ENCODE data around the gene SCYL3. TPM values are rescaled to one million over a fixed set of nuclear protein-coding genes. Genes with fewer than 3 reads are reported as not detected.

SCYL3 gene
- total and polyA plus RNA-seq, 2 of the 13 experiments (the other 11 are each of a cell fraction or from before 2014, with no cell fraction given) = 3.3 to 4.9 TPM

- intact Hi-C loops (cut with micrococcal nuclease; ENCODE audit: unreplicated experiment) = no loop called here
- Histone ChIP-seq H3K4me1 (ENCODE audit: insufficient read depth, low read length) (peaks cover 12% of the 10 kb centered on the region), H3K27me3 (ENCODE audit: control insufficient read depth in 1 of 2, insufficient read depth in 2 of 2, low read length in 2 of 2) (no peaks in the 10 kb centered on the region), H4K20me1 (ENCODE audit: insufficient read depth, low read length) (no peaks in the 10 kb centered on the region), H2AFZ (ENCODE audit: low read length) (no peak overlapping the region), H3K9me3 (ENCODE audit: low read length) (no peaks in the 10 kb centered on the region), H3K27ac (ENCODE audit: extremely low read length, insufficient read depth, low read length) (no peak overlapping the region), H3K36me3 (replicated peaks in 1 of 2; ENCODE audit: control insufficient read depth in 1 of 2, insufficient read depth in 2 of 2, low read length in 2 of 2) (peaks cover 6 to 23% of the 10 kb centered on the region in 2 experiments; a peak in 4 of 5 replicates), H3K79me2 (ENCODE audit: insufficient read depth, low read length) (no peaks in the 10 kb centered on the region), H3K9ac (ENCODE audit: insufficient read depth, low read depth, low read length) (no peak overlapping the region), H3K4me2 (ENCODE audit: low read depth, low read length) (no peak overlapping the region), H3K4me3 (replicated peaks in 1 of 3; ENCODE audit: insufficient read depth in 1 of 3, low read depth in 2 of 3, low read length in 3 of 3) (no peak overlapping the region)
- WGBS (ENCODE audit: low lambda C conversion rate) = 95% methylated on average over 4 of the region's 4 CpGs
- CTCF ChIA-PET (ENCODE audit: low intra/inter-chr PET ratio, low total read pairs) = no interaction called here
- no peak for DNase-seq (ENCODE audit: low spot score)
- in situ Hi-C loops (cut with HindIII; ENCODE audit: extremely low pct_ligation_motif_present, low pct_unique_long_range_greater_than_20kb) = no loop called here
- POLR2A ChIA-PET = no interaction called here
- FAIRE-seq = no peak
- no TSS peak for BruUV-seq (replicated peaks)
- ATAC-seq = no peak
- TF ChIP-seq PHF21A (CRISPR knock-in tag; IDR thresholded peaks at IDR 0.05) (no peak), ZNF83 (CRISPR knock-in tag; IDR thresholded peaks at IDR 0.05; ENCODE audit: borderline replicate concordance) (no peak), CBX2 (IDR thresholded peaks at IDR 0.05; ENCODE audit: low read depth, low read length) (no peak), CBX2 (CRISPR knock-in tag; IDR thresholded peaks at IDR 0.05; ENCODE audit: low read depth) (no peak), NCOA1 (CRISPR knock-in tag; IDR thresholded peaks at IDR 0.05) (no peak), ZNF878 (CRISPR knock-in tag; IDR thresholded peaks at IDR 0.05) (no peak), POLR2G (IDR thresholded peaks at IDR 0.05; ENCODE audit: low read depth, low read length) (no peak), ZNF142 (CRISPR knock-in tag; IDR thresholded peaks at IDR 0.05) (no peak), MED13 (CRISPR knock-in tag; IDR thresholded peaks at IDR 0.05) (no peak), BATF2 (CRISPR knock-in tag; IDR thresholded peaks at IDR 0.05) (no peak), GPN1 (CRISPR knock-in tag; IDR thresholded peaks at IDR 0.05; ENCODE audit: borderline replicate concordance) (no peak), ZNF781 (CRISPR knock-in tag; IDR thresholded peaks at IDR 0.05; ENCODE audit: borderline replicate concordance, not compliant biosample characterization) (no peak), AKAP8 (CRISPR knock-in tag; IDR thresholded peaks at IDR 0.05) (no peak)
These were observed 14.5 kb downstream of the SCYL3 start for GRCh38 chr1:169879034-169879840.

All from HepG2 (cell line).